GM21423 (cell line): ENCODE measurements around the gene QRICH1.

Experiments
- ATAC-seq: cut with Tn5 transposase; IDR thresholded peaks from one replicate; pipeline ENCODE4 v1.9.1; 2021; ENCODE audit warnings: mild to moderate bottlenecking, moderate library complexity; ENCODE audit not compliant: unreplicated experiment

Gene QRICH1

GRCh38 chr3:49001155-49001554, 92.7 kb downstream of the QRICH1 start:
- no peak for ATAC-seq

GRCh38 chr3:48999085-48999858, 94.6 kb downstream of the QRICH1 start:
- ATAC-seq = no peak

GRCh38 chr3:48997714-48998637, 95.9 kb downstream of the QRICH1 start:
- ATAC-seq = no peak

GRCh38 chr3:48997102-48997635, 96.7 kb downstream of the QRICH1 start:
- ATAC-seq = no peak

GRCh38 chr3:48996640-48997039, 97.2 kb downstream of the QRICH1 start:
- ATAC-seq = no peak

GRCh38 chr3:48993834-48994233, 100.0 kb downstream of the QRICH1 start:
- no peak for ATAC-seq

- no peak for ATAC-seq
Measured at GRCh38 chr3:48991851-48992545, 101.9 kb downstream of the QRICH1 start.

GRCh38 chr3:48990636-48991469, 103.0 kb downstream of the QRICH1 start:
- ATAC-seq = no peak

- peak; percentile 49 for ATAC-seq
Measured at GRCh38 chr3:48989796-48990635, 103.9 kb downstream of the QRICH1 start, which contains the start of gene P4HTM. P4HTM (plus strand) TSS chr3:48990241; CDS start chr3:48990257, 16 bp downstream.

- ATAC-seq = no peak
Measured at GRCh38 chr3:48989126-48989795, 104.6 kb downstream of the QRICH1 start.

- no peak for ATAC-seq
Measured at GRCh38 chr3:48985831-48986376, 108.0 kb downstream of the QRICH1 start.

GRCh38 chr3:48984663-48985062, 109.2 kb downstream of the QRICH1 start:
- no peak for ATAC-seq

- no peak for ATAC-seq
Measured at GRCh38 chr3:48983096-48983495, 110.8 kb downstream of the QRICH1 start.

- ATAC-seq = no peak
Measured at GRCh38 chr3:48982686-48983085, 111.2 kb downstream of the QRICH1 start.

GRCh38 chr3:48982016-48982415, 111.9 kb downstream of the QRICH1 start:
- no peak for ATAC-seq

GRCh38 chr3:48980295-48980694, 113.6 kb downstream of the QRICH1 start:
- ATAC-seq = no peak
